Peyer's patch (tissue), 4 donors: ENCODE data around the gene ZNF609. TPM values are rescaled to one million over a fixed set of nuclear protein-coding genes. Genes with fewer than 3 reads are reported as not detected.

Source experiments
- DNase-seq, 3 donors: peaks; one replicate each; pipeline ENCODE4 v3.0.0-alpha.2; 2017 to 2019
- H3K27ac ChIP-seq, 4 donors: fragments of 200-600 bp; sonication (generic); one replicate each; pipeline ENCODE4 v1.5.1; 2016 to 2019
- H3K27me3 ChIP-seq, 2 donors: fragments of 200-600 bp; sonication (generic); one replicate each; pipeline ENCODE4 v1.5.1; 2019
- H3K36me3 ChIP-seq, 3 donors: fragments of 200-600 bp; sonication (generic); one replicate each; pipeline ENCODE4 v1.5.1; 2016 to 2019
- H3K4me1 ChIP-seq, 4 donors: fragments of 200-600 bp; sonication (generic); one replicate each; pipeline ENCODE4 v1.5.1; 2016 to 2019
- H3K4me3 ChIP-seq, 4 donors: fragments of 200-600 bp; sonication (generic); 1 replicate in 3 of 4; 2 replicates in 1 of 4; pipeline ENCODE4 v1.5.1; 2016 to 2019; ENCODE audit warnings: mild to moderate bottlenecking in 1 of 4
- H3K9me3 ChIP-seq, 4 donors: fragments of 200-600 bp; sonication (generic); one replicate each; pipeline ENCODE4 v1.5.1; 2016 to 2019; ENCODE audit warnings: mild to moderate bottlenecking in 1 of 4
- POLR2A ChIP-seq, 2 donors: fragments of 450-650 bp; IDR thresholded peaks; one replicate each; pipeline ENCODE4 v1.5.1; 2017; ENCODE audit warnings: antibody characterized with exemption in 2 of 2, mild to moderate bottlenecking in 2 of 2, moderate library complexity in 2 of 2
- total RNA-seq, 4 donors: library from RNA; depleted of rRNA; stranded (reverse); fragments of >200 nt; gene quantifications; one replicate each; pipeline ENCODE4 v1.1.0, GENCODE V29; 2016
- TF ChIP-seq, protein P1 (sequence below), 6 experiments: fragments of 450-650 bp in 4 of 6; fragments of 200-600 bp in 2 of 6; sonication (generic) in 1 of 6; IDR thresholded peaks; one replicate each; pipeline ENCODE4 v1.5.1; 2017 to 2019; ENCODE audit warnings: antibody characterized with exemption in 6 of 6, mild to moderate bottlenecking in 3 of 6, moderate library complexity in 1 of 6

ZNF609 gene
- total RNA-seq, 4 donors from 2014 or later = 22.1 to 57.8 (median 36.0) TPM

DNA sequence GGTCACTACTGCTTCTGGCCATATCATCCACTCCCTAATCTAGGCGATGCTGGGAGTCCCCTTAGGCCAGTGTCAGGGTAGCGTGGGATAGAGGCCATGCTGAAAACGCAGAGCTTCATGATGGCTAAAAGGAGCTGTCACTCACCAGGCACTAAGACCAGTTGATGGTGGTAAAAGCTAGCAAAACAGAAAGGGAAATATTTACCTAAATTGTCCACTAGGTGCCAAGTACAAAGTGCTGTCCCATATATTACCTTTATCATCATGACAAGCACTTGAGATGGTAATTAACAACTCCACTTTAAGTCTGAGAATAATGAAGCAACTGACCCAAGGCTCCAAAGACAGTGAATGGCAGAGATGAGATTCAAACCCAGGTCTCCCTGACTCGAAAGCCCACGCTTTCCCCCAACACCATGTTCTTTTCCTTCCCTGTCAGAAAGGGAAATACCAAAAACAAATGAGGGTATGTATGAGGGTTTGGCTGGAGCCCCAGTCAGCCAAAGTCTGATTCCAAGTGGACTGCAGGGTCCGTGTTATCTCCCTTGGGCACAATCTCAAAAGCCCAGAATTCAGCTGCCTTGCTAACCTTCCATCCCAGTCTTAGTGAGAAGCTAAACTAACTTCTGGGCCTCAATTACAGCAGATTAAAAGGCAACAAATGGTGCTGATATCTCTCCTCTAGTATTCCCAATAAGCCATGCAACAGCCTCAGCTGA, 230.4 kb downstream of the ZNF609 start:
- H3K4me3 ChIP-seq = no peak overlapping the region
- no peak for DNase-seq
- TF ChIP-seq, protein P1, sequence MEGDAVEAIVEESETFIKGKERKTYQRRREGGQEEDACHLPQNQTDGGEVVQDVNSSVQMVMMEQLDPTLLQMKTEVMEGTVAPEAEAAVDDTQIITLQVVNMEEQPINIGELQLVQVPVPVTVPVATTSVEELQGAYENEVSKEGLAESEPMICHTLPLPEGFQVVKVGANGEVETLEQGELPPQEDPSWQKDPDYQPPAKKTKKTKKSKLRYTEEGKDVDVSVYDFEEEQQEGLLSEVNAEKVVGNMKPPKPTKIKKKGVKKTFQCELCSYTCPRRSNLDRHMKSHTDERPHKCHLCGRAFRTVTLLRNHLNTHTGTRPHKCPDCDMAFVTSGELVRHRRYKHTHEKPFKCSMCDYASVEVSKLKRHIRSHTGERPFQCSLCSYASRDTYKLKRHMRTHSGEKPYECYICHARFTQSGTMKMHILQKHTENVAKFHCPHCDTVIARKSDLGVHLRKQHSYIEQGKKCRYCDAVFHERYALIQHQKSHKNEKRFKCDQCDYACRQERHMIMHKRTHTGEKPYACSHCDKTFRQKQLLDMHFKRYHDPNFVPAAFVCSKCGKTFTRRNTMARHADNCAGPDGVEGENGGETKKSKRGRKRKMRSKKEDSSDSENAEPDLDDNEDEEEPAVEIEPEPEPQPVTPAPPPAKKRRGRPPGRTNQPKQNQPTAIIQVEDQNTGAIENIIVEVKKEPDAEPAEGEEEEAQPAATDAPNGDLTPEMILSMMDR (IDR thresholded peaks at IDR 0.05) = peak in 4 of 6 experiments; percentile 25 to 35 (median 30)
- no peak for TF ChIP-seq POLR2A (IDR thresholded peaks at IDR 0.05)
- peaks cover 0 to 53% (median 0%) of the 10 kb centered on the region in 3 donors for H3K36me3 ChIP-seq
- no peaks in the 10 kb centered on the region for H3K27me3 ChIP-seq
- peak overlapping the region in 2 of 4 donors; percentile 64 to 73 for H3K27ac ChIP-seq
- peaks cover 0 to 43% (median 3%) of the 10 kb centered on the region in 4 donors for H3K4me1 ChIP-seq
- no peaks in the 10 kb centered on the region for H3K9me3 ChIP-seq

DNA sequence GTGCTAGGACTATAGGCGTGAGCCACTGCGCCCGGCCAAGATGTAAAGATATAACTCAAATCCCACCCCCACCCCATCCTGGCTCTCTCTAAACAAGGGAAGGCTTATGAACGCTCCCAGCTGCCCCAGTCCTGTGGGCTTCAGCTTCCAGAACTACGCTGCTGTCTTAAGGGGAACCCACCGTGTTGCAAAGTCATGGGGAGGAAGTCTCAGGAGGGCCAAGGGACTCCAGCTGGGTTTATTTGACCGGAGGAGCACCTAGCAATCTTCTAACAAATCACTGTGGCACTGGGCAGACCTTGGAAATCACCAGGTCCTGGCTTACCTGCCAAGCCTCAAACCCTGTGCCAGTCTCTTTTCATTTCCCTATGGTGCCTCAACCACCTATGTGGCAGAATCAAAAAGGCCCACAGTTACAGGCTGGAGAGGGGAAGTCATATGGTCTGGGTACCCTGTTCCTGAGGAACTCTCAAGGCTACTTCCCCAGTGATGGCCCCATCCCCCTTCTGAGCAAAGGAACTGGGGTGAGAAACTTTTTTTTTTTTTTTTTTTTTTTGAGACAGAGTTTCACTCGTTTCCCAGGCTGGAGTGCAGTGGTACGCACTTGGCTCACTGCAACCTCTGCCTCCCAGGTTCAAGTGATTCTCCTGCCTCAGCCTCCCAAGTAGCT, 231.7 kb downstream of the ZNF609 start:
- peaks cover 0 to 42% (median 4%) of the 10 kb centered on the region in 4 donors for H3K4me1 ChIP-seq
- no peak for DNase-seq
- H3K27ac ChIP-seq = peak overlapping the region in 3 of 4 donors; percentile 31 to 73 (median 64)
- TF ChIP-seq, protein P1 (IDR thresholded peaks at IDR 0.05) = no peak
- TF ChIP-seq POLR2A (IDR thresholded peaks at IDR 0.05) = no peak
- no peak overlapping the region for H3K4me3 ChIP-seq
- no peaks in the 10 kb centered on the region for H3K9me3 ChIP-seq
- no peaks in the 10 kb centered on the region for H3K27me3 ChIP-seq
- H3K36me3 ChIP-seq = peaks cover 0 to 51% (median 0%) of the 10 kb centered on the region in 3 donors

DNA sequence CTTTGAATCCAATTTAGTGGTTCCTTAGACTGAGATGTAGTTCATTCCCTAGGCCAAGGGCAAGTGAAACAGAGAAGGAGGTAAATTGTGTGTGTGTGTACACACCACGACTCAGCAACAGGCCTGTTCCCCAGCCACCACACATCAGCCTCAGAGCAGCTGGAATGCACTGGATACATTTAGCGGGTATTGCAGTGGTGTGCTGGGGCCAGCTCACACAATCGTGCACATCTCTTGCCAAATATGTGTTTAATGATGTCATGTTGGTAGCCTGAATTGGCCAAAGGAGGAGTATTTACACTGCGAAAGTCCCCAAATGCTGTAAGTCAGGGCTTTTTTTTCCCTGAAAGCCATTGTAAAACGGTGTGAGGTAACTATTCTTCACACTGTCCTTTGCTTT, 232.8 kb downstream of the ZNF609 start:
- peaks cover 0 to 40% (median 0%) of the 10 kb centered on the region in 3 donors for H3K36me3 ChIP-seq
- peak overlapping the region; percentile 12 to 73 (median 35) for H3K27ac ChIP-seq
- TF ChIP-seq, protein P1 (IDR thresholded peaks at IDR 0.05) = no peak
- TF ChIP-seq POLR2A (IDR thresholded peaks at IDR 0.05) = no peak
- no peak for DNase-seq
- no peaks in the 10 kb centered on the region for H3K9me3 ChIP-seq
- no peak overlapping the region for H3K4me3 ChIP-seq
- peaks cover 0 to 52% (median 6%) of the 10 kb centered on the region in 4 donors for H3K4me1 ChIP-seq
- no peaks in the 10 kb centered on the region for H3K27me3 ChIP-seq

DNA sequence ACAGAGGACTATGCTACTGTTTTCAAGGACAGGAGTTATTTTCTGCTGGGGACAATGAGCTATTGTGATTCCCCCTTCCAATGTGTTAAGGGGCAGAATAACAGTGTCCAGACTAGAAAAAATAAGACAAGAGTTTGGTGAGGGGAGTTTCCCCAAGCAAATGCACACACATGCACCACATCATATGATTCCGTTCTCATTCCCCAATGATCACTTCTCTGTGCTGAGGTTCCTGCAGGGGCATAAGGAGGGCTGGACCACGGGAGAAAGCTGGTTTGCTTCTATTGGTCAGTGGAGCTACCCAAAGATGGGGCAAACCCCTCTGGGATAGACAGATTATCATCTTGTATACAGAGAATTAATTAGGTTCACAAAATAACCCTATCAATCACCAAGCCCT, 234.4 kb downstream of the ZNF609 start:
- H3K4me1 ChIP-seq = peaks cover 0 to 64% (median 7%) of the 10 kb centered on the region in 4 donors
- peak overlapping the region; percentile 6 to 73 (median 36) for H3K27ac ChIP-seq
- no peak for DNase-seq

DNA sequence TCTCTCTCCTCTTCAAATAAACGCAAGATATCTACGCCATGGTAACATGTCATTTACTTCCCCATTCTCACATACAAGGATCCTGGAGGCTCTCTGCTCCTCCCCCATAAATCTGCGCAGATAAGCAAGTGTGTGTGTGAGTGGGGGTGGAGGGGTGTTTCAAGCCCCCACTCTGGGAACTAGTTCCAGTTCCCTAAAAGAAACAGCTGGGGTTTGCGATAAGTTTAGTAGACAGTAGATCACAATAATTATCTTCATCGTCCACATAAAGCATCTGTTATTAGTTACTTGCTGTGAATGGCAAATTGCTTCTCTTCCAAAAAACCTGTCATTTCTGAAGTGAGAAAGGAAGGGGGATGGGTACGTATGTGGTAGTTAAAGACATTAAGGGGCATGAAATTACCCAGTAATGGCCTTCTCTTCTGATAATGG, 235.2 kb downstream of the ZNF609 start:
- H3K27me3 ChIP-seq = no peaks in the 10 kb centered on the region
- peaks cover 0 to 17% (median 0%) of the 10 kb centered on the region in 3 donors for H3K36me3 ChIP-seq
- H3K4me1 ChIP-seq = peaks cover 0 to 69% (median 7%) of the 10 kb centered on the region in 4 donors
- H3K4me3 ChIP-seq = no peak overlapping the region
- no peak for TF ChIP-seq POLR2A (IDR thresholded peaks at IDR 0.05)
- TF ChIP-seq, protein P1 (IDR thresholded peaks at IDR 0.05) = no peak
- no peaks in the 10 kb centered on the region for H3K9me3 ChIP-seq
- DNase-seq = peak in 2 of 3 donors; percentile 62 to 67
- H3K27ac ChIP-seq = peak overlapping the region in 3 of 4 donors; percentile 1 to 73 (median 61)

More for the DNA sequence above, 234.4 kb downstream of the ZNF609 start:
- H3K4me3 ChIP-seq = no peak overlapping the region
- H3K27me3 ChIP-seq = no peaks in the 10 kb centered on the region
- H3K36me3 ChIP-seq = peaks cover 0 to 25% (median 0%) of the 10 kb centered on the region in 3 donors
- H3K9me3 ChIP-seq = no peaks in the 10 kb centered on the region
- TF ChIP-seq, protein P1 (IDR thresholded peaks at IDR 0.05) = no peak
- no peak for TF ChIP-seq POLR2A (IDR thresholded peaks at IDR 0.05)
